ENCODE results near the gene ZNF467. TPM values are rescaled to one million over a fixed set of nuclear protein-coding genes. Genes with fewer than 3 reads are reported as not detected.

Gene ZNF467
- total and polyA plus RNA-seq, 2 of the 8 experiments (the other 6 are each of a cell fraction or from before 2014, with no cell fraction given): 0.50 to 0.51 TPM

- TF ChIP-seq CHD7 (IDR thresholded peaks at IDR 0.05; ENCODE audit: insufficient replicate concordance, low read length) (no peak), KDM4A (IDR thresholded peaks at IDR 0.05; ENCODE audit: low read depth, low read length, severe bottlenecking) (no peak)
Observed at GRCh38 chr7:149735181-149735602, 38.2 kb downstream of the ZNF467 start (continued).

Data from H1 (cell line).